ENCODE results near the gene CD47.

The CD47 gene

GRCh38 chr3:108013141-108014055, 77.4 kb downstream of the CD47 start:
- no peak for DNase-seq (ENCODE audit: low read depth)

DNA sequence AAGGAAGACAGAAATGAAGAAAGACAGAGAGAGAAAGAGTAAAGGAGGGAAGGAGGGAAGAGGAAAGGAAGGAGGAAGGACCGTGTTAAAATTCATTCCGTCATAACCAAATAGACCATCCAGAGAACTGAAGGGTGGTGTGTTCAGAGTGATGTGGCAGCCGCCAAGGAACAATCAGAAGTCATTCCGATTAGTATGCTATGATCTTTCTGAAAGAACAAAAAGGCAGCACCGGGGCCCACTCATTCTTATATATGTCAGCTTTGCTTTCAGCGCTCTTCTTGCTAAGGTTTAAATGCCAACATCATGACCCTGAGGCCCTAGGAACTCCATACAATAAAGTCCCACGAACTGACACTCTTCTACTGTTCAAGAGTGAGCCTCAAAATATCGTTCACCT, 78.5 kb downstream of the CD47 start:
- DNase-seq (ENCODE audit: low read depth), result no peak

GRCh38 chr3:108011616-108012015, 79.2 kb downstream of the CD47 start:
- DNase-seq (ENCODE audit: low read depth), result no peak

GRCh38 chr3:108008931-108009639, 81.7 kb downstream of the CD47 start:
- no peak for DNase-seq (ENCODE audit: low read depth)

DNA sequence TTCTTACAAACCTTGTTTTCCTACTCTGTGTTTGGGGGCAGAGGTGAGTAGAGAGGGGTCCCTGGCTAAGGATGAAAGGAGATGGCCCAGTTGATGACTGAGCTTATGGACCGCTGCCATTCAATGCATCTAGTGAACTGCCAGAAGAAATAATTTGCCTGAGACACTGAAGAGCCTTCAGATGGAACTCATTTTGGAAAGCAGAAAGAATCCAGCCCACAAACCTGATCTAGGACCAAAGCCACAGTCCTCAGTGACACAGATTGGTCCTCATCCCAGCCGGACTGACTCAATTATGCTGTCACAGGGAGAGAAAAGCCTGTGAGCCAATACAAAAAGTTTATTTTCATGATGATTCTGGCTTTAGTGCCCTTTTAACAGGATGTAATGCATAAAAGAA, 82.7 kb downstream of the CD47 start:
- no peak for DNase-seq (ENCODE audit: low read depth)

DNA sequence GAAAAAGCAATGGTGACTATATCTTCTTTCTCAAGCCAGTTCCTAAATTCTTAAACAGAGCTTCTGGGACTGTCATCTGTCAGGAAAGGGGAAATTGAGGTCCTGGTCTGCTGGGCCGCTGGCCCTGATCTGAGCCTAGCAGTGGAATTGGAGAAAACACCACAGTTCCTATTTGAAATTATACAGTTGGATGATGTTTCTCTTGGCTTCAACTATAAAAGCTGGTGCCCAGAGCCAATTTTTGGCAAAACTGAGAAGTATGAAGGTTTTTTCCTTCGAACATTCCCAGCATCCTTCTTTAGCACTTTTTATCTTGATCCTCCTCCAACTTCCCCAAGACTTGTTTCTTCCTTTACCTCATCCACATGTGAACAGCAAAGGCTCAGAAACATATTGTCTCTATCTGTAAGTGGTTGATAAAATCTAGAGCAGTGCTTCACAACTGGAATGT, 83.9 kb downstream of the CD47 start:
- no peak for DNase-seq (ENCODE audit: low read depth)

DNA sequence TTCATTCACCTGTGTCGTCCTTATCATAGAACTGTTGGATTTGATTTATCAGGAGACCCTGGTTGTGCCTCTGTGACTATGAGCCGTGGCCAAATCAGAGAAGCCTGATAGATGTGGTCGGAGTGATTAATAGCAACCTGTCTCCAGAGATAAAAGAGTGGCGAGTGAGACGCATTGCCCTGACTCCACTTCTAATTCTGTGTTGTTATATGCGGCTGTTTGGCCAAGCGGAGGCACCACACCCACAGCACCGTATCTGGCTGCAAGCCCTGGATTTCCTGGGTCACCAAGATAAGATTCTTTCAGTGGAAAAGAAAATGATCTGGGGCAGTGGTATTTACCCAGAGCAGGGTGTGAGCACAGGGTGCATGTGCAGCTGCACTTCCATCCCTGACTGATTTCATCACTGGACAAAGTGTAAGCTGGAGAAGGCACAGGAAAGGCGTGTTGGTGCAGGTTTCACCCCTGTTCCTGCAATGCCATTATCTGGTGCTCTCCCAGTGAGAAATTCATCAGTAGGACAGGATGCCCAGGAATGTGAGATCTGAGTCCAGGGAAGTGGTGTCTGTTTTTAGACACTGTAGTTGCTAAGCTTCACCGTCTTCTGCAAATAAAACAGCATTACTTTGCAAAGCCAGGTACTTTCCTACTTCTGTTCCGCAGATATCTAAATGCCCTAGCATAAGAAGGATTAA, 84.6 kb downstream of the CD47 start:
- DNase-seq (ENCODE audit: low read depth), result no peak

GRCh38 chr3:108004647-108005046, 86.2 kb downstream of the CD47 start:
- no peak for DNase-seq (ENCODE audit: low read depth)

DNA sequence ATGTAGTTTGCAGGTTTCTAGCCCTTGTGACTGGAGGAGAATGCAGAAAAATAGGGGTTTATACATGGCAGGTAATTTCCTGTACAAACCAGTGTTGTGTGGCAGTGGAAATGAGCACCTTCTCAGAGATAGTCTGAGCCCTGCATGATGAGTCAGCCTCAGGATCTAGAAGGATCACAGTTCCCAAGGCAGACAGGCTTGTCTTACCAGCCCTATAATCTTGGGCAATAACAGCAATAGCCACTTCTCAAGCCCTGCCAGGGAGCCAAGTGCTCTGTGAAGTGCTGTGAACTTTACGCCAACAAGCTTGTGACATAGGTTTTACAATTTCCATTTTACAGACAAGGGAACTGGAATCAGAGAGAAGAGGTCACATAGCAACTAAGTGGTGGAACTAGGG, 89.4 kb downstream of the CD47 start:
- no peak for DNase-seq (ENCODE audit: low read depth)

DNA sequence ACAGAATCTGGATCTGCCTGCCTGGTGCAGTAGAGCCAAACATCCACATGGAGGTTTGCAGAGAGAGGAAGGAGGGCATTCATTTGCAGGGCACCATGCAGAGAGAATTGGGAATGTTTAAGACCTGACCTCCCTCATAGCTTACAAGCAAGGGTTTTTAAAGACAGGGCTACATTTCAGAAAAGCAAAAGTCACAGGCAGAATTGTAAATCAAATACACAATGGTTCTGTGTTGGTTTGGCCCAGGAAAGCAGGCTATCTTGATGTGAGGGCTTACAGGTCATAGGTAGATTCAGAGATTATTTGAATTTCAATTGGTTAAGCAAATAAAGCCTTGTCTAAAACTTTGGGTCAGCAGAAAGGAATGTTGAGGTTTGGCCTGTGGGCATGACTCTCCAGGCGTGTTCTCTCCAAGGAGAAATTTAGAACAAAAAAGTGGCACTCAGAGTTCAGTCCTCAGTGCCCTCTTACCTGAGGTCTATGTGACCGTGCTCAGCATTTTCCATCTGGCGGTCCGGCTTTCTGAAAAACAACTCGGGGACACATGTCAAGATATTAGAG, 91.5 kb downstream of the CD47 start:
- no peak for DNase-seq (ENCODE audit: low read depth)

DNA sequence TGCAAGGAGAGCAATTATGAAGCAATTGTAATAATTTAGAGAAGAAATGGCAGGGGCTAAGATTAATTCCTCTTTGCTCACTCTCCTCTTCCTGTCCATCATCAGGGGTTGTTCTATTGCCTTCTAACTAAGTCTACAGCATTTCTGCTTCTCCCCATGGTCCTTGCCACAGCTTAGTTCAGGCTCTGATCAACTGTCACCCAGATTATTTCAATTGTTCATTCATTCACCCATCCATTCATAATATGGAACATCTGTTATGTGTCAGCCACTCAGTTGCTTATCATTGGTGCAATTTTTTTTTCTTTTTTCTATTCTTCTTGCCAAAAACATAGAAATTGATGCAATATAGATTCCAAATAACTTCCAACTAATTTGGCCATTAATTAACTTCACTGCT, 93.2 kb downstream of the CD47 start:
- DNase-seq (ENCODE audit: low read depth), result no peak

GRCh38 chr3:107995823-107996222, 95.0 kb downstream of the CD47 start:
- DNase-seq (ENCODE audit: low read depth), result no peak

DNA sequence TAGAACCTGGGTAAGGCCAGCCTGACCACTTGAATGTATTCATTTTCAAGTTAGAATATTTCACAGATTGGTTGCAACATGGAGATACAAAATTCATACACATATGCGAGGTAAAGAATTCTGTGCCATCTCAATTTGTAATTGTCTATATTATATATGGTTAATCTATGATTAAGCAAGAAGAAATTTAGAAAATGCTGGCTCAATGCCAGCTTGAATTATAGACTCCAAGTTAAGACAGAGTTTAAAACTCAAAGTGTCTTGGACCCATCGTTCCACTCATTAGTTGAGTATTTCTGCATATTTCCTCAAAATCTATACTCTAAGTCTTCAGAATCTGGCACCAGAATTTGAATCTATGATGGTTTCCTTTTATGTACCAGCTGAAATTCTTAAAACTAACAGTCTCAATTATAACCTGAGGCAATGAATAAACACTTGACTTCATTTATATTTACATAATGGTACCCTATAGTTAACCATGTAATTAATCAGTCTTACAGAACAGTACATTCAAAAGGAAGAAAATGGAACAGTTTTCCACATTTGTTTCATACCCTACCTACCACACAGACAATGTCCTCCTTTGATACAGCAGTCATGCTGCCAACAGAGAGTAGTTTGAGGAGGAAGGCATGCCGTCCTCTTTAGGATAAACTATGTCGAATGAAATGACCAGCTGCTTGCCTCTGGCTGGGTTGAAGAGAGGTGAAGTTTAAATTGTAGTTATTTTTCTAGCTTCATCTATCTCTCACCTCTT, 95.7 kb downstream of the CD47 start:
- no peak for DNase-seq (ENCODE audit: low read depth)

DNA sequence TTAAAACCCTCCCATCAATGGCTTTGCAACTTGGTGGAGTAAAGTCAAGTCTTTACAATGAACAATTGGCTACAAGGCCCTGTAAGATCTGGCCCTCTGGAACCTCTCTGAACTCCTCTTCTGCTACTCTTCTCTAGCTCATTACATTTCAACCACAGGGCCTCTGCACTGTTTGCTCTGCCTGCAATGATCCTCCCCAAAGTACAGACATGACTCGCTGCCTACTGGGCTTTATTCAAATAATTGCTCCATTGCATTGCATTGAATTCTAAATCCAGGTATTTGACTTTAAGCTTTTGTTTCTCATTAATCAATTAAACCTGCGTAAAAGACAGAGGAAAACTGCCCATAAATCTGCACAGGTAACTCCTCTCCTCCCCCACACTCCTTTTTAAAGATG, 96.7 kb downstream of the CD47 start:
- DNase-seq (ENCODE audit: low read depth), result no peak

DNA sequence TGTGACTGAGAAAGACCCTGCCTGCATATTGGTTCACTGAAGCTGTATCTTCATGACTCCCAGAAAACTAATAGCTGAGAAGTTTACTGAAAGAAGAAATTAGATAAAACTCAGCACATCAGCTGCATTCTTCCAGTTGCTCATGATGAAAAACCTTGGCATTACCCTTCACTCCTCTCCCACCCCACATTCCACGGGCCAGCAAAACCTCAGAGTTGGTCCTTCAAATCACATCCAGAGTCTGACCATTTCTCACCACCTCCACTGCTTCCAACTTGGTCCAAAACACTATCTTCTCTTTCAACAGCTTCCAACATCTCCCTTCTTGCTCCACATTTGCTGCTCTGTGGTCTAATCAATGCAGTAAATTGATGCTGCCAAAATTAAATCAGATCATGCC, 97.1 kb downstream of the CD47 start:
- DNase-seq (ENCODE audit: low read depth), result no peak
